Islet of Langerhans (tissue), 1 donor: ENCODE measurements around the gene TLN1.

Experiments used
- FAIRE-seq: peaks from one replicate; lab custom pipeline; 2011; peaks lifted over from hg19 to GRCh38; lab: Jason Lieb, UNC

Gene TLN1

GRCh38 chr9:35682520-35683315 lies 49.3 kb downstream of the TLN1 start:
- no peak for FAIRE-seq

GRCh38 chr9:35682051-35682450 lies 49.9 kb downstream of the TLN1 start:
- FAIRE-seq = no peak

DNA sequence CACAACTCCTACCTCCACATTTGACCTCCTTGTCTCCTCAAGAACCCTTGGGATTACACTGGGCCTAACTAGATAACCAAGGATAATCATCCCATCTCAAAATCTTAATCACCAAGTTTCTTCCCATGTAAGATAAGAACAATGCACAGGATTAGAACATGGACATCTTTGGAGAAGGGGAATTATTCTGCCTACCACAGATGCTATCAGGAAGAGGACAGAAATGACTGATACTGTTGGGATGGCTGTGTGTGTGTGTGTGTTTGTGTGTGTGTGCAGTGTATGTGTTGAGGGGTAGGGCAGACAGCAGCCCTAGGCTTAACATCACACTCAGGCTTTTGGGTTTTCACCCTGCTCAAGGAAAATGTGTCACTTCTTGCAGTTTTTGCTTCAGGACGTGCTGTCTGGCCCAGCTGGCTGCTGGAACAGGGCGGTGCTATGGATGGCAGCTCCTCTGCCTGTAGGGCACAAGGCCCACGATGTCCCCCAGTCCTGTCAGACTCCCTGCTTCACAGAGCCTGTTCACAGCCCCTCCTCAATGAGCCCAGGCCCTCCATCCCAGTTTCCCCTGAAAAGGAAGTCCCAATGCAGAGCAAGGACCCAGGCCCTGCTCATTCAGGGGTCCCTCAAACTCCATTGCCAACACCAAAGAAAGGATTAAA lies 50.5 kb downstream of the TLN1 start:
- no peak for FAIRE-seq

- FAIRE-seq = no peak
These were observed 51.5 kb downstream of the TLN1 start for GRCh38 chr9:35680331-35681105.

DNA sequence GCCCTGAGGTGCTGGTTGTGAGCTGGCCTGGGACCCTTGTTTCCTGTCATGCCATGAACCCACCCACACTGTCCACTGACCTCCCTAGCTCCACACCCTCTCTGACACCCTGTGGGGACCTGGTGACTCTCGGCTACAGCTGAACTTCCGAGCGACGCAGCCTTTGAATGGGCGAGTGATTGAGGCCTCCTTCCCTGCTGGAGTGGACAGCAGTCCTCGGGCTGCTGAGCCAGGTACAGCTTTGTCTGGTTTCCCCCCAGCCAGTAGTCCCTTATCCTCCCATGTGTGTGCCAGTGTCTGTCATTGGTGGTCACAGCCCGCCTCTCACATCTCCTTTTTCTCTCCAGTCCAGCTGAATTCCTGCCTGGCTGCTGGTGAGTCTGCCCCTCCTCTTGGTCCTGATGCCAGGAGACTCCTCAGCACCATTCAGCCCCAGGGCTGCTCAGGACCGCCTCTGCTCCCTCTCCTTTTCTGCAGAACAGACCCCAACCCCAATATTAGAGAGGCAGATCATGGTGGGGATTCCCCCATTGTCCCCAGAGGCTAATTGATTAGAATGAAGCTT lies 52.1 kb downstream of the TLN1 start:
- no peak for FAIRE-seq

GRCh38 chr9:35679091-35679490 lies 52.9 kb downstream of the TLN1 start:
- FAIRE-seq = no peak

DNA sequence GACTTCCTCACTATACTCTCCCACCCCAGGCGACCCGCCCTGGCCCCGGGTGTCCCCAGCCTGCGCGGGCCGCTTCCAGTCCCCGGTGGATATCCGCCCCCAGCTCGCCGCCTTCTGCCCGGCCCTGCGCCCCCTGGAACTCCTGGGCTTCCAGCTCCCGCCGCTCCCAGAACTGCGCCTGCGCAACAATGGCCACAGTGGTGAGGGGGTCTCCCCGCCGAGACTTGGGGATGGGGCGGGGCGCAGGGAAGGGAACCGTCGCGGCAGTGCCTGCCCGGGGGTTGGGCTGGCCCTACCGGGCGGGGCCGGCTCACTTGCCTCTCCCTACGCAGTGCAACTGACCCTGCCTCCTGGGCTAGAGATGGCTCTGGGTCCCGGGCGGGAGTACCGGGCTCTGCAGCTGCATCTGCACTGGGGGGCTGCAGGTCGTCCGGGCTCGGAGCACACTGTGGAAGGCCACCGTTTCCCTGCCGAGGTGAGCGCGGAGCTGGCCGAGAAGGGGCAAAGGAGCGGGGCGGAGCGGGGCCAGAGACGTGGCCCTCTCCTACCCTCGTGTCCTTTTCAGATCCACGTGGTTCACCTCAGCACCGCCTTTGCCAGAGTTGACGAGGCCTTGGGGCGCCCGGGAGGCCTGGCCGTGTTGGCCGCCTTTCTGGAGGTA lies 56.1 kb downstream of the TLN1 start:
- FAIRE-seq = no peak

DNA sequence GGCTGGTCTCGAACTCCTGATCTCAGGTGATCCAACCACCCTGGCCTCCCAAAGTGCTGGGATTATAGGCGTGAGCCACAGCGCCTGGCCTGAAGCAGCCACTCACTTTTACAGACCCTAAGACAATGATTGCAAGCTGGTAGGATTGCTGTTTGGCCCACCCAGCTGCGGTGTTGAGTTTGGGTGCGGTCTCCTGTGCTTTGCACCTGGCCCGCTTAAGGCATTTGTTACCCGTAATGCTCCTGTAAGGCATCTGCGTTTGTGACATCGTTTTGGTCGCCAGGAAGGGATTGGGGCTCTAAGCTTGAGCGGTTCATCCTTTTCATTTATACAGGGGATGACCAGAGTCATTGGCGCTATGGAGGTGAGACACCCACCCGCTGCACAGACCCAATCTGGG lies 56.8 kb downstream of the TLN1 start:
- FAIRE-seq = no peak

DNA sequence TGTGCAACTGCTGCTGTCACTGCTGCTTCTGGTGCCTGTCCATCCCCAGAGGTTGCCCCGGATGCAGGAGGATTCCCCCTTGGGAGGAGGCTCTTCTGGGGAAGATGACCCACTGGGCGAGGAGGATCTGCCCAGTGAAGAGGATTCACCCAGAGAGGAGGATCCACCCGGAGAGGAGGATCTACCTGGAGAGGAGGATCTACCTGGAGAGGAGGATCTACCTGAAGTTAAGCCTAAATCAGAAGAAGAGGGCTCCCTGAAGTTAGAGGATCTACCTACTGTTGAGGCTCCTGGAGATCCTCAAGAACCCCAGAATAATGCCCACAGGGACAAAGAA lies 58.0 kb downstream of the TLN1 start:
- FAIRE-seq = no peak

DNA sequence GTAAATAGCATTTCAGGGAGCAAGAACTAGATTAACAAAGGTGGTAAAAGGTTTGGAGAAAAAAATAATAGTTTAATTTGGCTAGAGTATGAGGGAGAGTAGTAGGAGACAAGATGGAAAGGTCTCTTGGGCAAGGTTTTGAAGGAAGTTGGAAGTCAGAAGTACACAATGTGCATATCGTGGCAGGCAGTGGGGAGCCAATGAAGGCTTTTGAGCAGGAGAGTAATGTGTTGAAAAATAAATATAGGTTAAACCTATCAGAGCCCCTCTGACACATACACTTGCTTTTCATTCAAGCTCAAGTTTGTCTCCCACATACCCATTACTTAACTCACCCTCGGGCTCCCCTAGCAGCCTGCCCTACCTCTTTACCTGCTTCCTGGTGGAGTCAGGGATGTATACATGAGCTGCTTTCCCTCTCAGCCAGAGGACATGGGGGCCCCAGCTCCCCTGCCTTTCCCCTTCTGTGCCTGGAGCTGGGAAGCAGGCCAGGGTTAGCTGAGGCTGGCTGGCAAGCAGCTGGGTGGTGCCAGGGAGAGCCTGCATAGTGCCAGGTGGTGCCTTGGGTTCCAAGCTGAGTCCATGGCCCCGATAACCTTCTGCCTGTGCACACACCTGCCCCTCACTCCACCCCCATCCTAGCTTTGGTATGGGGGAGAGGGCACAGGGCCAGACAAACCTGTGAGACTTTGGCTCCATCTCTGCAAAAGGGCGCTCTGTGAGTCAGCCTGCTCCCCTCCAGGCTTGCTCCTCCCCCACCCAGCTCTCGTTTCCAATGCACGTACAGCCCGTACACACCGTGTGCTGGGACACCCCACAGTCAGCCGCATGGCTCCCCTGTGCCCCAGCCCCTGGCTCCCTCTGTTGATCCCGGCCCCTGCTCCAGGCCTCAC lies 58.6 kb downstream of the TLN1 start, which contains the start of gene CA9:
CA9 (plus strand) TSS at position 797 of the 893 bp plus-strand sequence; CDS start at position 829, 32 bp downstream.
- no peak for FAIRE-seq

DNA sequence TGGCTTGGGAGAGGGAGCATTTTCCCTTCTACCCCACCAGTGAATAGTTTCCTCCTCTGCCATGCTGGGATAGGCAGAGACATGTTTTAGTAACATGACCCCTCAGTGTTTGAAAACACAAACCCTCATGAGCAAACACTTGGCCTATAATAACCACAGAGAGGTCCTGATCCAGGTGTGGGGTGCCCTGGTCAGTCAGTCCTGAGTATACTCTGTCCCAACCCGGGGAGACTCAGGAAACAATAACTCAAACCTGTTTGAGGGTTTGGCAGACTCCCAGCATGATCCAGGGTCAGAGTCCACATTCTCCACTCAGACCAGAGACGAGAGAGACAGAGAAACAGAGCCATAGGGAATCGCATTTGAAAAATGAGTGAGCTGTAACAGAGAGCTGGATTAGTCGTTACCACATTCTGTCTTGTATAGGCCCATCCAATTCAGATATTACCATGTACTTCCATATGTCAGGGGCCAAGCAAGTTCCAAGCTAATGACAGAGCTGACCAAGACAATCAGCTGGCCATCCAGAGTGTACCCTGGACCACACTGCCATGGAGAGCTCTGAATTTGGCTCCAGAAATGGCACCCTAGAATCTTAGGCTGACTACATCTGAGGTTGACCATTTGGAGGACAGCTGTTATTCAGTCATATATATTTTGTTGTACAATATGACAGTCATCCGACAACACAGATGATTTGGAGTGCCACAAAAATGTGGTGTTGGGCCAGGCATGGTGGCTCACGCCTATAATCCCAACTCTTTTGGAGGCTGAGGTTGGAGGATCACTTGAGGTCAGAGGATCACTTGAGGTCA lies 62.5 kb downstream of the TLN1 start:
- peak; percentile 56 for FAIRE-seq

GRCh38 chr9:35667939-35668338 lies 64.1 kb downstream of the TLN1 start:
- no peak for FAIRE-seq

GRCh38 chr9:35666549-35666948 lies 65.4 kb downstream of the TLN1 start:
- no peak for FAIRE-seq

GRCh38 chr9:35666045-35666444 lies 66.0 kb downstream of the TLN1 start:
- no peak for FAIRE-seq

DNA sequence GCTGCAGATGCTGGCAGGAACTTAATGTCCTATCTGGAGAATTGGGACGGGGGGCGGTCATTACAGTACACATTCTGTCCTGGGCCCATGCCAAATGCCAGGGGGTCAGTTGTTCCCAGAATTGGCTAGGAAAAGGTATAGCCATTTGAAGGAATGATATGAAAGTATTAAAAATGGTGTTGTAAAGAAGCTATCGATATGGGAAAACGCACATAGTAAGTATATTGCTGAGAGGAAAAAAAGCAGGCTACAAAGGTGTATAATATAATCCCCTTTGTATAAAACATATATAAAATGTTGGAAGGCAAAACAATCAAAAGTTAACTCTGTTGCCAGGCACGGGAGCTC lies 66.5 kb downstream of the TLN1 start:
- FAIRE-seq = no peak

- FAIRE-seq = no peak
These were observed 67.2 kb downstream of the TLN1 start, which contains the start of gene ARHGEF39 for GRCh38 chr9:35664531-35665470. ARHGEF39 (minus strand) TSS chr9:35665195; CDS start chr9:35665169, 26 bp downstream.

- FAIRE-seq = no peak
These were observed 69.6 kb downstream of the TLN1 start for GRCh38 chr9:35662437-35662836.

GRCh38 chr9:35661756-35662350 lies 70.1 kb downstream of the TLN1 start:
- FAIRE-seq = no peak

- FAIRE-seq = no peak
These were observed 71.0 kb downstream of the TLN1 start for GRCh38 chr9:35660966-35661415.
